K562 (cell line): ENCODE measurements around the gene ORAI2.

Experiments used
- CEBPB ChIP-seq: fragments of 450-650 bp; IDR thresholded peaks from 2 replicates; pipeline ENCODE4 v1.6.1; 2016; ENCODE audit warnings: missing genetic modification characterization, missing compliant biosample characterization
- RAD21 ChIP-seq, 2 experiments: fragments of 250-450 bp in 1 of 2; fragments of 450-650 bp in 1 of 2; sonication (Bioruptor Pico) in 1 of 2; formaldehyde crosslinking in 1 of 2; IDR thresholded peaks in 1 of 2; conservative IDR thresholded peaks in 1 of 2; 2 replicates each; pipeline versions ENCODE4 v1.4.0 to v1.8.0; 2020 to 2022; ENCODE audit warnings: mild to moderate bottlenecking in 2 of 2, moderate library complexity in 1 of 2
- SMARCC2 ChIP-seq: fragments of 450-650 bp; IDR thresholded peaks from 2 replicates; pipeline ENCODE4 v1.6.1; 2017; ENCODE audit warnings: antibody characterized with exemption, moderate library complexity, mild to moderate bottlenecking, low read depth
- TEAD1 ChIP-seq, 2 experiments: fragments of 450-650 bp in 1 of 2; sonication (generic) in 1 of 2; formaldehyde crosslinking; IDR thresholded peaks; 2 replicates each; pipeline versions ENCODE4 v1.4.0 to v1.8.0; 2020 to 2022; ENCODE audit warnings: mild to moderate bottlenecking in 2 of 2, missing genetic modification reagents in 1 of 2
- ZFP36 ChIP-seq: fragments of 150-350 bp; IDR thresholded peaks from 2 replicates; pipeline ENCODE4 v1.6.1; 2018; ENCODE audit warnings: low read length, low read depth; ENCODE audit not compliant: partially characterized antibody

DNA sequence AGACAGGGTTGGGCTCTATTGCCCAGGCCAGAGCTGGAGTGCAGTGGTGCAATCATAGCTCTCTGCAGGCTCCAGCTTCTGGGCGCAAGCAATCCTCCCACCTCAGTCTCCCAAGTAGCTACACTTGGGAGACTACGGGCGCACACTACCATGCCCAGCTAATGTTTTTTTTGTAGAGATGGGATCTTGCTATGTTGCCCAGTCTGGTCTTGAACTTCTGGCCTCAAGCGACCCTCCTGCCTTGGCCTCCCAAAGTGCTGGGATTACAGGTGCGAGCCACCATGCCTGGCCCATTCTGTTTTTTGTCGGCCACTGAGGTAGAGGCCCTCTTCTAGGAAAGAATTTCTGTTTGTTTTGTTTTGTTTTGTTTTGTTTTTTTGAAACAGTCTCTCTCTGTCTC, 19.1 kb downstream of the ORAI2 start:
- TF ChIP-seq TEAD1 (CRISPR knock-in tag; IDR thresholded peaks at IDR 0.05) (no peak), ZFP36 (no peak), CEBPB (tag) (no peak), RAD21 (CRISPR knock-in tag; conservative IDR thresholded peaks at IDR 0.05 in 1 of 2, IDR thresholded peaks at IDR 0.05 in 1 of 2) (no peak), SMARCC2 (no peak)
